K562 (cell line): Measurements from ENCODE around the gene THEM4. TPM values are rescaled to one million over a fixed set of nuclear protein-coding genes. Genes with fewer than 3 reads are reported as not detected.

Experiments used
- ATAC-seq: fragments of 200-7000 bp; cut with Tn5 transposase; 3 replicates; pipeline ENCODE4 v1.9.1; 2020; ENCODE audit warnings: moderate library complexity
- BruUV-seq: library from RNA; stranded (reverse); fragments of 400-500 nt; replicated peaks from 2 replicates; lab custom pipeline; 2021; lab: Mats Ljungman, UMichigan
- CTCF ChIA-PET: fragments of 300-600 bp; formaldehyde crosslinking; extraction: SDS; loops from one replicate; lab custom pipeline; 2021; ENCODE audit warnings: low intra/inter-chr PET ratio; lab: Yijun Ruan, JAX
- POLR2A ChIA-PET: fragments of 300-600, 350-650 bp; sonication (Branson Sonifier 250); formaldehyde crosslinking; extraction: SDS; loops from one replicate; lab custom pipeline; 2021; ENCODE audit warnings: antibody characterized with exemption, inconsistent platforms; lab: Yijun Ruan, JAX
- DNase-seq, 4 experiments: peaks; one replicate each; pipeline versions ENCODE4 v3.0.0 to v3.0.0-alpha.2; 2011 to 2018; ENCODE audit warnings: low spot score in 3 of 4, mixed read lengths in 3 of 4; ENCODE audit errors: extremely low read depth in 1 of 4
- FAIRE-seq: peaks from 2 replicates; lab custom pipeline; 2011; peaks lifted over from hg19 to GRCh38; lab: Jason Lieb, UNC
- H2AFZ ChIP-seq: 2 replicates; pipeline ENCODE4 v1.6.0; 2011; ENCODE audit warnings: low read depth, low read length, control low read depth, inconsistent platforms
- H3K27ac ChIP-seq: fragments of 200-600 bp; 3 replicates; pipeline ENCODE4 v1.8.0; 2011; ENCODE audit warnings: low read depth, mild to moderate bottlenecking, control low read depth, inconsistent platforms, low read length, moderate library complexity, mixed read lengths; ENCODE audit errors: extremely low read depth
- H3K27me3 ChIP-seq, 2 experiments: fragments of 300-600 bp in 1 of 2; 2 replicates in 1 of 2; 3 replicates in 1 of 2; pipeline versions ENCODE4 v1.6.0 to v1.8.0; 2011; ENCODE audit warnings: inconsistent platforms in 2 of 2, low read length in 2 of 2, mild to moderate bottlenecking in 1 of 2, mixed read lengths in 1 of 2, moderate library complexity in 1 of 2; ENCODE audit not compliant: control insufficient read depth in 2 of 2, insufficient read depth in 2 of 2
- H3K36me3 ChIP-seq: fragments of 300-600 bp; 3 replicates; pipeline ENCODE4 v1.8.0; 2011; ENCODE audit warnings: mild to moderate bottlenecking, low read length, inconsistent platforms; ENCODE audit not compliant: control insufficient read depth, insufficient read depth
- H3K4me1 ChIP-seq, 2 experiments: fragments of 200-600 bp in 1 of 2; replicated peaks in 1 of 2; 2 replicates in 1 of 2; 3 replicates in 1 of 2; pipeline versions ENCODE4 v1.5.1 to v1.8.0; 2011; ENCODE audit warnings: inconsistent platforms in 2 of 2, low read length in 2 of 2, mild to moderate bottlenecking in 1 of 2, mixed read lengths in 1 of 2, moderate library complexity in 1 of 2; ENCODE audit not compliant: control insufficient read depth in 2 of 2, insufficient read depth in 2 of 2
- H3K4me2 ChIP-seq: 2 replicates; pipeline ENCODE4 v1.6.1; 2011; ENCODE audit warnings: low read length, control low read depth, inconsistent platforms, mixed read lengths; ENCODE audit not compliant: insufficient read depth
- H3K4me3 ChIP-seq: fragments of 200-600 bp; sonication (generic), shearing (Covaris generic); 2 replicates; pipeline ENCODE4 v1.5.1; 2016; ENCODE audit warnings: control low read depth, inconsistent platforms
- H3K79me2 ChIP-seq: fragments of 200-600 bp; 3 replicates; pipeline ENCODE4 v1.8.0; 2011; ENCODE audit warnings: low read length, inconsistent platforms; ENCODE audit not compliant: control insufficient read depth, insufficient read depth
- H3K9ac ChIP-seq, 2 experiments: 2 replicates each; pipeline versions ENCODE4 v1.6.0 to v1.6.1; 2011; ENCODE audit warnings: low read depth in 2 of 2, low read length in 2 of 2, control low read depth in 1 of 2, inconsistent platforms in 1 of 2, mild to moderate bottlenecking in 1 of 2, mixed read lengths in 1 of 2; ENCODE audit not compliant: insufficient read depth in 1 of 2
- H3K9me1 ChIP-seq: one replicate; pipeline ENCODE4 v1.6.0; 2011; ENCODE audit warnings: inconsistent platforms, mild to moderate bottlenecking, low read length, moderate library complexity; ENCODE audit not compliant: control insufficient read depth, insufficient read depth
- H3K9me3 ChIP-seq: replicated peaks from 2 replicates; pipeline ENCODE4 v1.5.1; 2011; ENCODE audit warnings: low read depth, low read length, inconsistent platforms; ENCODE audit not compliant: control insufficient read depth, insufficient read depth
- H4K20me1 ChIP-seq: replicated peaks from 2 replicates; pipeline ENCODE4 v1.6.1; 2011; ENCODE audit warnings: low read length, inconsistent platforms, mixed read lengths; ENCODE audit not compliant: control insufficient read depth, insufficient read depth
- BMI1 ChIP-seq: fragments of 150-350 bp; IDR thresholded peaks from 2 replicates; pipeline ENCODE4 v1.6.1; 2014; ENCODE audit warnings: low read length
- CEBPB ChIP-seq: fragments of 450-650 bp; IDR thresholded peaks from 2 replicates; pipeline ENCODE4 v1.6.1; 2016; ENCODE audit warnings: missing genetic modification characterization, missing compliant biosample characterization
- HEY1 ChIP-seq: fragments of 250-450 bp; sonication (Bioruptor Pico); IDR thresholded peaks from 2 replicates; pipeline ENCODE4 v1.5.0; 2020; ENCODE audit warnings: mild to moderate bottlenecking, moderate library complexity, borderline replicate concordance
- NR4A1 ChIP-seq, 2 experiments: fragments of 250-450 bp in 1 of 2; fragments of 450-650 bp in 1 of 2; sonication (Bioruptor Pico) in 1 of 2; IDR thresholded peaks; 2 replicates each; pipeline versions ENCODE4 v1.4.0 to v1.6.1; 2016 to 2020; ENCODE audit warnings: mild to moderate bottlenecking in 2 of 2, missing compliant biosample characterization in 1 of 2, missing genetic modification characterization in 1 of 2, moderate library complexity in 1 of 2
- NRF1 ChIP-seq, 2 experiments: fragments of 450-650 bp; IDR thresholded peaks in 1 of 2; conservative IDR thresholded peaks in 1 of 2; 2 replicates each; pipeline ENCODE4 v1.6.1; 2014; ENCODE audit warnings: mild to moderate bottlenecking in 2 of 2
- ZNF408 ChIP-seq: fragments of 250-450 bp; sonication (Bioruptor Pico); IDR thresholded peaks from 2 replicates; pipeline ENCODE4 v1.4.0; 2020; ENCODE audit warnings: low read depth, mild to moderate bottlenecking, moderate library complexity
- WGBS: fragments of 100-300 bp; shearing (Covaris generic); methylation state at CpG from one replicate; pipeline ENCODE4 v1.1.6; 2016; ENCODE audit warnings: low coverage, mixed read lengths; ENCODE audit not compliant: insufficient coverage; ENCODE audit errors: missing lambda C conversion rate; 5-methylcytosine and 5-hydroxymethylcytosine counted together
- in situ Hi-C: fragments of 300-500 bp; cut with MboI; formaldehyde crosslinking; loops from 4 replicates; pipeline ENCODE4 v1.15.0; 2018; ENCODE audit warnings: inconsistent platforms, mixed read lengths
- intact Hi-C: fragments of 100-400 bp; cut with micrococcal nuclease; formaldehyde crosslinking; loops from 2 replicates; pipeline ENCODE4 v1.14.2; 2022
- polyA plus RNA-seq, 8 experiments: library from polyadenylated mRNA; depleted of rRNA in 4 of 8; stranded (reverse) in 5 of 8; unstranded in 3 of 8; fragments of >200 nt; fragmentation: Nextera tagmentation in 2 of 8; fragmentation: Illumina TruSeq in 1 of 8; extraction: Ambion mirVana in 2 of 8; extraction: Trizol in 1 of 8; gene quantifications; 2 replicates each; pipeline versions ENCODE4 v1.2.1 to v1.2.3, GENCODE V29; 2011 to 2014; ENCODE audit warnings: inconsistent platforms in 1 of 8, missing spikeins in 1 of 8
- total RNA-seq, 7 experiments: library from RNA; depleted of rRNA in 6 of 7; stranded (reverse); fragments of >200 nt in 6 of 7; fragmentation: Illumina TruSeq in 2 of 7; extraction: Trizol in 2 of 7; gene quantifications; 2 replicates each; pipeline versions ENCODE4 v1.2.1 to v1.2.3, GENCODE V29; 2011 to 2021; ENCODE audit warnings: low replicate concordance in 1 of 7

The THEM4 gene
- total and polyA plus RNA-seq, 9 of the 15 experiments (the other 6 are each of a cell fraction or from before 2014, with no cell fraction given): 8.6 to 71.9 (median 35.3) TPM

GRCh38 chr1:151939779-151940178, 30.5 kb upstream of the THEM4 start:
- no peak overlapping the region for H3K27ac ChIP-seq
- in situ Hi-C loops: no loop called here
- H3K4me3 ChIP-seq: no peak overlapping the region
- intact Hi-C loops: loop anchor here (10.0 kb wide), 1 partner anchor 245 kb away; no protein-coding TSS in a partner anchor
- ChIA-PET POLR2A (interaction anchor here (0.7 kb wide), 1 partner anchor 31 kb away, joined by 3 read pairs; the partner anchor contains the start of gene THEM4), CTCF (no interaction called here)
- no peaks in the 10 kb centered on the region for H3K36me3 ChIP-seq
- H3K4me2 ChIP-seq: no peak overlapping the region
- no peaks in the 10 kb centered on the region for H4K20me1 ChIP-seq
- H2AFZ ChIP-seq: no peak overlapping the region
- peaks cover 1 to 16% of the 10 kb centered on the region in 2 experiments; a peak in 3 of 5 replicates for H3K4me1 ChIP-seq
- TF ChIP-seq BMI1 (no peak), NR4A1 (CRISPR knock-in tag; IDR thresholded peaks at IDR 0.05) (no peak), NR4A1 (tag; IDR thresholded peaks at IDR 0.05) (no peak), NRF1 (conservative IDR thresholded peaks at IDR 0.05 in 1 of 2, IDR thresholded peaks at IDR 0.05 in 1 of 2) (no peak), HEY1 (no peak), ZNF408 (CRISPR knock-in tag) (no peak), CEBPB (tag) (no peak)
- WGBS: 7% methylated on average over 1 of the region's 1 CpG
- DNase-seq (no peak), ATAC-seq (no peak), FAIRE-seq (no peak)
- no TSS peak for BruUV-seq
- H3K9me1 ChIP-seq: no peaks in the 10 kb centered on the region
- no peaks in the 10 kb centered on the region for H3K9me3 ChIP-seq
- no peaks in the 10 kb centered on the region for H3K79me2 ChIP-seq
- no peaks in the 10 kb centered on the region for H3K27me3 ChIP-seq
- no peak overlapping the region for H3K9ac ChIP-seq
